Thymus (tissue), 2 donors: ENCODE results near the gene NOXRED1. TPM values are rescaled to one million over a fixed set of nuclear protein-coding genes. Genes with fewer than 3 reads are reported as not detected.

Source experiments
- polyA plus RNA-seq: library from polyadenylated mRNA; stranded (reverse); fragments of 200-250 nt; gene quantifications from one replicate; pipeline ENCODE4 v1.2.3, GENCODE V29; 2013
- total RNA-seq: library from RNA; stranded (reverse); fragments of 120-200 nt; gene quantifications from one replicate; pipeline ENCODE4 v1.2.4, GENCODE V29; 2013
- donor health status: healthy.

The NOXRED1 gene
- total and polyA plus RNA-seq, 2 donors: 0.19 to 1.6 TPM

Other genes starting within 250 kb of the NOXRED1 start
- gene TMEM63C, start 241.7 kb downstream of the NOXRED1 start, total RNA-seq: 0.24 TPM
- gene TMEM63C, start 241.7 kb downstream of the NOXRED1 start, polyA plus RNA-seq: 0.64 TPM
- gene NGB, start 152.3 kb downstream of the NOXRED1 start, total RNA-seq: 0.14 TPM
- 0.41 TPM for gene NGB, start 152.3 kb downstream of the NOXRED1 start, polyA plus RNA-seq
- gene POMT2, start 102.6 kb downstream of the NOXRED1 start, total RNA-seq: 3.5 TPM
- gene POMT2, start 102.6 kb downstream of the NOXRED1 start, polyA plus RNA-seq: 11.1 TPM
- gene GSTZ1, start 102.5 kb downstream of the NOXRED1 start, total RNA-seq: 18.6 TPM
- 24.4 TPM for gene GSTZ1, start 102.5 kb downstream of the NOXRED1 start, polyA plus RNA-seq
- gene TMED8, start 46.4 kb downstream of the NOXRED1 start, total RNA-seq: 10.0 TPM
- gene TMED8, start 46.4 kb downstream of the NOXRED1 start, polyA plus RNA-seq: 7.0 TPM
- 1.4 TPM for gene SAMD15, start 46.1 kb downstream of the NOXRED1 start, total RNA-seq
- gene SAMD15, start 46.1 kb downstream of the NOXRED1 start, polyA plus RNA-seq: 0.91 TPM
- gene VIPAS39, start 34.1 kb upstream of the NOXRED1 start, total RNA-seq: 19.3 TPM
- gene VIPAS39, start 34.1 kb upstream of the NOXRED1 start, polyA plus RNA-seq: 15.8 TPM
- gene AHSA1, start 34.6 kb upstream of the NOXRED1 start, total RNA-seq: 139 TPM
- 72.6 TPM for gene AHSA1, start 34.6 kb upstream of the NOXRED1 start, polyA plus RNA-seq
- gene ISM2, start 75.3 kb upstream of the NOXRED1 start, total RNA-seq: 0.05 TPM
- 0.18 TPM for gene ISM2, start 75.3 kb upstream of the NOXRED1 start, polyA plus RNA-seq
- 13.5 TPM for gene SPTLC2, start 193.1 kb upstream of the NOXRED1 start, total RNA-seq
- gene SPTLC2, start 193.1 kb upstream of the NOXRED1 start, polyA plus RNA-seq: 7.1 TPM